ENCODE data around the gene CACNA1B.

The CACNA1B gene

GRCh38 chr9:138061631-138062030 is 184.0 kb downstream of the CACNA1B start:
- Histone ChIP-seq H3K9me3 (ENCODE audit: insufficient read depth, low read length) (no peaks in the 10 kb centered on the region), H3K4me3 (ENCODE audit: insufficient read length, low read depth) (no peak overlapping the region), H3K9ac (ENCODE audit: insufficient read length, low read depth) (no peak overlapping the region), H3K4me1 (ENCODE audit: insufficient read depth, insufficient read length) (no peaks in the 10 kb centered on the region), H3K36me3 (ENCODE audit: insufficient read depth, insufficient read length, low read length) (peaks cover 68% of the 10 kb centered on the region), H3K27me3 (ENCODE audit: insufficient read depth, insufficient read length) (no peaks in the 10 kb centered on the region)
- TF ChIP-seq SUZ12 (IDR thresholded peaks at IDR 0.05; ENCODE audit: extremely low read depth, insufficient read depth, insufficient read length) (no peak), ZNF274 (IDR thresholded peaks at IDR 0.05; ENCODE audit: low read depth, low read length) (no peak), YY1 (IDR thresholded peaks at IDR 0.05; ENCODE audit: insufficient read depth, insufficient read length) (no peak)
- DNase-seq (ENCODE audit: low read depth, low spot score) = no peak

DNA sequence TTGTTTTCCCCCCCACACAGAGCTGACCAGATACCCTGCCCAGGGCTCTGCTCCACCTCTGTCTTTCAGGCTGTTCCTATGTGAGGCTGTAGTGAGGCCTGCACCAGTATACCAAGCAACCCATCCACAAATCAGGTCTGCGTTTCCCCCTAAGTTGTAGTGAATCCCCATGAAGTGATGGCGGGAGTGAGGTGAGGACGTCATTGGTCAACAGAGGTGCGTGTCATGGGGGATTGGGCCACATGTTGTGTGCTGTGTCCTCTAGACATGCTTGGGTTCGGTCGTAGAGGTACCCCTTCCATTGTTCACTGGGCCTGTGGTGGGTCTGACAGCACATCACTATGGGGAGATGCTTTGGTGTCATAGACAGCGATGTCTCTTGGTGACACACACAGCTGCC is 184.6 kb downstream of the CACNA1B start:
- Histone ChIP-seq H3K4me3 (ENCODE audit: insufficient read length, low read depth) (no peak overlapping the region), H3K27me3 (ENCODE audit: insufficient read depth, insufficient read length) (no peaks in the 10 kb centered on the region), H3K9ac (ENCODE audit: insufficient read length, low read depth) (no peak overlapping the region), H3K36me3 (ENCODE audit: insufficient read depth, insufficient read length, low read length) (peaks cover 68% of the 10 kb centered on the region), H3K4me1 (ENCODE audit: insufficient read depth, insufficient read length) (no peaks in the 10 kb centered on the region), H3K9me3 (ENCODE audit: insufficient read depth, low read length) (no peaks in the 10 kb centered on the region)
- TF ChIP-seq ZNF274 (IDR thresholded peaks at IDR 0.05; ENCODE audit: low read depth, low read length) (no peak), SUZ12 (IDR thresholded peaks at IDR 0.05; ENCODE audit: extremely low read depth, insufficient read depth, insufficient read length) (no peak), YY1 (IDR thresholded peaks at IDR 0.05; ENCODE audit: insufficient read depth, insufficient read length) (no peak)
- no peak for DNase-seq (ENCODE audit: low read depth, low spot score)

- DNase-seq (ENCODE audit: low read depth, low spot score) = no peak
- H3K4me3 ChIP-seq (ENCODE audit: insufficient read length, low read depth) = no peak overlapping the region
- TF ChIP-seq ZNF274 (IDR thresholded peaks at IDR 0.05; ENCODE audit: low read depth, low read length) (no peak), SUZ12 (IDR thresholded peaks at IDR 0.05; ENCODE audit: extremely low read depth, insufficient read depth, insufficient read length) (no peak), YY1 (IDR thresholded peaks at IDR 0.05; ENCODE audit: insufficient read depth, insufficient read length) (no peak)
- H3K36me3 ChIP-seq (ENCODE audit: insufficient read depth, insufficient read length, low read length) = peaks cover 62% of the 10 kb centered on the region
- no peaks in the 10 kb centered on the region for H3K9me3 ChIP-seq (ENCODE audit: insufficient read depth, low read length)
- H3K27me3 ChIP-seq (ENCODE audit: insufficient read depth, insufficient read length) = no peaks in the 10 kb centered on the region
- H3K4me1 ChIP-seq (ENCODE audit: insufficient read depth, insufficient read length) = no peaks in the 10 kb centered on the region
- H3K9ac ChIP-seq (ENCODE audit: insufficient read length, low read depth) = no peak overlapping the region
Measured at GRCh38 chr9:138063033-138063432, 185.5 kb downstream of the CACNA1B start.

DNA sequence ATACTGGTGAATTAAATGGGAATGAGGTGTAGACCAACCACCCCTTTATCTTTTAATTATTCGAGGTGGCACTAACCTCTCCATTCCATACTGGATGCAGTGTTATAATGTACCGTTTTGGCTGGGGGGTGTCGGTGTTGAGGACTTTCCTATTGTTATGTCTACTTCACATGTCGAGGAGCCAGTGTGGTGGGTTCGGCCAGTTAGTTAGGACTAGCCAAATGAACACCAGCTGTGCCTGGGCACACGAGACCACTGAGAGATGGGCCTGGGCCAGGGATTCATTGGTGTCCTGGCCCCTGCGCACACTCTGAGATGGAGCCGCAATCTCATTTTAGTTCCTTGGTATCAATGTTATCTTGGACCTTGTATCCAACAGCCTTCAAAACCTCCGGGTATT is 186.2 kb downstream of the CACNA1B start:
- H3K36me3 ChIP-seq (ENCODE audit: insufficient read depth, insufficient read length, low read length) = peaks cover 55% of the 10 kb centered on the region
- TF ChIP-seq YY1 (IDR thresholded peaks at IDR 0.05; ENCODE audit: insufficient read depth, insufficient read length) = no peak
- TF ChIP-seq ZNF274 (IDR thresholded peaks at IDR 0.05; ENCODE audit: low read depth, low read length) = no peak
- TF ChIP-seq SUZ12 (IDR thresholded peaks at IDR 0.05; ENCODE audit: extremely low read depth, insufficient read depth, insufficient read length) = no peak
- no peaks in the 10 kb centered on the region for H3K9me3 ChIP-seq (ENCODE audit: insufficient read depth, low read length)
- no peaks in the 10 kb centered on the region for H3K27me3 ChIP-seq (ENCODE audit: insufficient read depth, insufficient read length)
- peaks cover 5% of the 10 kb centered on the region for H3K4me1 ChIP-seq (ENCODE audit: insufficient read depth, insufficient read length)
- no peak for DNase-seq (ENCODE audit: low read depth, low spot score)
- H3K9ac ChIP-seq (ENCODE audit: insufficient read length, low read depth) = no peak overlapping the region
- no peak overlapping the region for H3K4me3 ChIP-seq (ENCODE audit: insufficient read length, low read depth)

- Histone ChIP-seq H3K27me3 (ENCODE audit: insufficient read depth, insufficient read length) (no peaks in the 10 kb centered on the region), H3K4me1 (ENCODE audit: insufficient read depth, insufficient read length) (peaks cover 7% of the 10 kb centered on the region), H3K36me3 (ENCODE audit: insufficient read depth, insufficient read length, low read length) (peaks cover 48% of the 10 kb centered on the region), H3K9me3 (ENCODE audit: insufficient read depth, low read length) (no peaks in the 10 kb centered on the region), H3K9ac (ENCODE audit: insufficient read length, low read depth) (no peak overlapping the region), H3K4me3 (ENCODE audit: insufficient read length, low read depth) (no peak overlapping the region)
- no peak for TF ChIP-seq SUZ12 (IDR thresholded peaks at IDR 0.05; ENCODE audit: extremely low read depth, insufficient read depth, insufficient read length)
- no peak for TF ChIP-seq YY1 (IDR thresholded peaks at IDR 0.05; ENCODE audit: insufficient read depth, insufficient read length)
- TF ChIP-seq ZNF274 (IDR thresholded peaks at IDR 0.05; ENCODE audit: low read depth, low read length) = no peak
- no peak for DNase-seq (ENCODE audit: low read depth, low spot score)
Measured at GRCh38 chr9:138064547-138064946, 187.0 kb downstream of the CACNA1B start.

DNA sequence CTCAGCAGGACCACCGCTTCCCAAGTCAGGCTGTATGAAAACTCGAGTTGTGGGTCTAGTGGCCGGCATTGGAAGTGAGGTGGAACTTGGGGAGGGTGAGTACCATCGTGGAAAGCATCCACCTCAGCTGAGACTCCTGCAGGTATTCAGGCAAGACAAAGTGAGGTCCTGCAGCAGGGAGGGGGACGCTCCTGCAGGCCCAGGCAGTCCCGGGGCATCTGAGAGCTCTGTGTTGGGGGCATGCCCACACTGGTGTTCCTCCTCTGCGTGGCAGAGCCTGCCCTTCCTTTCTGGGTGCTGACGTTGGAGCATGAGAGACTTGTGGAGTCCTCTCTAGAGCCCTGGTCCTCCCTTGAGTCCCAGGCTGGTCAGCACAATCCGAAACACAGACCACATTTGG is 187.7 kb downstream of the CACNA1B start:
- Histone ChIP-seq H3K4me3 (ENCODE audit: insufficient read length, low read depth) (no peak overlapping the region), H3K36me3 (ENCODE audit: insufficient read depth, insufficient read length, low read length) (peaks cover 42% of the 10 kb centered on the region), H3K9ac (ENCODE audit: insufficient read length, low read depth) (no peak overlapping the region), H3K9me3 (ENCODE audit: insufficient read depth, low read length) (no peaks in the 10 kb centered on the region), H3K27me3 (ENCODE audit: insufficient read depth, insufficient read length) (no peaks in the 10 kb centered on the region), H3K4me1 (ENCODE audit: insufficient read depth, insufficient read length) (peaks cover 14% of the 10 kb centered on the region)
- DNase-seq (ENCODE audit: low read depth, low spot score) = no peak
- no peak for TF ChIP-seq ZNF274 (IDR thresholded peaks at IDR 0.05; ENCODE audit: low read depth, low read length)
- TF ChIP-seq SUZ12 (IDR thresholded peaks at IDR 0.05; ENCODE audit: extremely low read depth, insufficient read depth, insufficient read length) = no peak
- TF ChIP-seq YY1 (IDR thresholded peaks at IDR 0.05; ENCODE audit: insufficient read depth, insufficient read length) = no peak

DNA sequence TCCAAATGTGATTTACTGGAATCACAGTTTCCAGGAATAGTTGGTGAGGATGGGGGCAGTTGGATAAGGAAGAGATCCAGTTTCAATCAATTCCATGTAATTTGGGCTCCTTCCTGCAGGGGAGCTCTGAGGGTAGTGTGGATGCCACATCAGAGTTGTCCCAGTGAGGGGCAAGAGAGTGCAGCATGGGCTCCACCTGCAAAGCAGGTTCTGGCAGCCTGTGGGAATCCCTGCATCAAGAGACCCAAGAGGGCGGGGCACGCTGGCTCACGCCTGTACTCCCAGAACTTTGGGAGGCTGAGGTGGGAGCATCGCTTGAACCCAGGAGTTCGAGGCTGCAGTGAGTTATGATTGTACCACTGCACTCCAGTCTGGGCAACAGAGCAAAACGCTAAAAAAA is 188.5 kb downstream of the CACNA1B start:
- no peak overlapping the region for H3K9ac ChIP-seq (ENCODE audit: insufficient read length, low read depth)

More for the DNA sequence above, 188.5 kb downstream of the CACNA1B start:
- Histone ChIP-seq H3K4me3 (ENCODE audit: insufficient read length, low read depth) (no peak overlapping the region), H3K27me3 (ENCODE audit: insufficient read depth, insufficient read length) (no peaks in the 10 kb centered on the region), H3K4me1 (ENCODE audit: insufficient read depth, insufficient read length) (peaks cover 14% of the 10 kb centered on the region), H3K36me3 (ENCODE audit: insufficient read depth, insufficient read length, low read length) (peaks cover 34% of the 10 kb centered on the region), H3K9me3 (ENCODE audit: insufficient read depth, low read length) (no peaks in the 10 kb centered on the region)
- TF ChIP-seq SUZ12 (IDR thresholded peaks at IDR 0.05; ENCODE audit: extremely low read depth, insufficient read depth, insufficient read length) (no peak), ZNF274 (IDR thresholded peaks at IDR 0.05; ENCODE audit: low read depth, low read length) (no peak), YY1 (IDR thresholded peaks at IDR 0.05; ENCODE audit: insufficient read depth, insufficient read length) (no peak)
- no peak for DNase-seq (ENCODE audit: low read depth, low spot score)
